Fibroblast of villous mesenchyme (primary cell): Measurements from ENCODE around the gene C11orf42. TPM values are rescaled to one million over a fixed set of nuclear protein-coding genes. Genes with fewer than 3 reads are reported as not detected.
A peak's percentile ranks its signal among the peaks of the same experiment; 100 is the strongest.

Experiments
- DNase-seq: peaks from one replicate; pipeline ENCODE4 v3.0.0-alpha.2; 2010; ENCODE audit warnings: low read depth
- H3K4me3 ChIP-seq: 2 replicates; pipeline ENCODE4 v1.5.1; 2011; ENCODE audit warnings: low read depth, mild to moderate bottlenecking, low read length
- CTCF ChIP-seq: IDR thresholded peaks from 2 replicates; pipeline ENCODE4 v1.5.1; 2012; ENCODE audit warnings: low read depth, mild to moderate bottlenecking, low read length; ENCODE audit not compliant: insufficient read depth
- total RNA-seq: library from RNA; depleted of rRNA; stranded (reverse); fragments of >200 nt; gene quantifications from 2 replicates; pipeline ENCODE4 v1.2.3, GENCODE V29; 2012

The C11orf42 gene
- total RNA-seq, 1 donor = under 0.01 TPM

- DNase-seq = peak; percentile 85
Measured at GRCh38 chr11:6219359-6219758, 14.0 kb downstream of the C11orf42 start.

GRCh38 chr11:6223854-6224253 is 18.5 kb downstream of the C11orf42 start:
- no peak for DNase-seq
- H3K4me3 ChIP-seq = no peak overlapping the region
- TF ChIP-seq CTCF = no peak

More at GRCh38 chr11:6219359-6219758, 14.0 kb downstream of the C11orf42 start:
- H3K4me3 ChIP-seq = no peak overlapping the region
- TF ChIP-seq CTCF = no peak

- H3K4me3 ChIP-seq = no peak overlapping the region
Measured at GRCh38 chr11:6224421-6224820, 19.1 kb downstream of the C11orf42 start.

GRCh38 chr11:6225024-6225423 is 19.7 kb downstream of the C11orf42 start:
- no peak for TF ChIP-seq CTCF
- DNase-seq = no peak
- H3K4me3 ChIP-seq = no peak overlapping the region

More at GRCh38 chr11:6224421-6224820, 19.1 kb downstream of the C11orf42 start:
- no peak for TF ChIP-seq CTCF
- DNase-seq = no peak

GRCh38 chr11:6225896-6226295 is 20.5 kb downstream of the C11orf42 start:
- TF ChIP-seq CTCF = no peak
- no peak overlapping the region for H3K4me3 ChIP-seq
- DNase-seq = no peak

- DNase-seq = no peak
- TF ChIP-seq CTCF = no peak
- H3K4me3 ChIP-seq = no peak overlapping the region
Measured at GRCh38 chr11:6228520-6228919, 23.2 kb downstream of the C11orf42 start.

- no peak overlapping the region for H3K4me3 ChIP-seq
- TF ChIP-seq CTCF = no peak
- no peak for DNase-seq
Measured at GRCh38 chr11:6229911-6230310, 24.6 kb downstream of the C11orf42 start.
